Endothelial cell of umbilical vein (primary cell): ENCODE data around the gene TMEM18. TPM values are rescaled to one million over a fixed set of nuclear protein-coding genes. Genes with fewer than 3 reads are reported as not detected.

Experiments
- BruUV-seq: library from RNA; stranded (reverse); fragments of 400-500 nt; replicated peaks from 2 replicates; lab custom pipeline; 2021; lab: Mats Ljungman, UMichigan
- CTCF ChIA-PET: fragments of 300-600, 350-600 bp; sonication (Branson Sonifier 250); formaldehyde crosslinking; loops from one replicate; lab custom pipeline; 2021; ENCODE audit warnings: antibody characterized with exemption, inconsistent platforms; lab: Charles Lee
- POLR2A ChIA-PET: fragments of 300-600, 350-600 bp; sonication (Branson Sonifier 250); formaldehyde crosslinking; loops from one replicate; lab custom pipeline; 2021; ENCODE audit warnings: antibody characterized with exemption, inconsistent platforms; lab: Charles Lee
- DNase-seq: peaks from one replicate; pipeline ENCODE4 v3.0.0-alpha.2; 2011; ENCODE audit warnings: low read depth, low spot score
- FAIRE-seq: peaks from 2 replicates; lab custom pipeline; 2011; peaks lifted over from hg19 to GRCh38; lab: Jason Lieb, UNC
- H2AFZ ChIP-seq: 2 replicates; pipeline ENCODE4 v1.6.0; 2012; ENCODE audit warnings: low read depth, low read length, control low read depth, inconsistent platforms
- H3K27ac ChIP-seq: 2 replicates; pipeline ENCODE4 v1.5.1; 2011; ENCODE audit warnings: low read depth, mild to moderate bottlenecking, control low read depth, low read length, moderate library complexity; ENCODE audit not compliant: insufficient read depth
- H3K27me3 ChIP-seq, 2 experiments: 2 replicates each; pipeline versions ENCODE4 v1.6.0 to v1.6.1; 2011; ENCODE audit warnings: low read length in 2 of 2, mixed read lengths in 1 of 2; ENCODE audit not compliant: control insufficient read depth in 2 of 2, insufficient read depth in 2 of 2
- H3K36me3 ChIP-seq, 2 experiments: 2 replicates in 1 of 2; 3 replicates in 1 of 2; pipeline ENCODE4 v1.5.1; 2011; ENCODE audit warnings: low read length in 2 of 2, mild to moderate bottlenecking in 1 of 2, moderate library complexity in 1 of 2; ENCODE audit not compliant: control insufficient read depth in 2 of 2, insufficient read depth in 2 of 2; ENCODE audit errors: extremely low read depth in 1 of 2
- H3K4me1 ChIP-seq: 3 replicates; pipeline ENCODE4 v1.5.1; 2011; ENCODE audit warnings: mild to moderate bottlenecking, low read length; ENCODE audit not compliant: control insufficient read depth, insufficient read depth; ENCODE audit errors: extremely low read depth
- H3K4me2 ChIP-seq: 2 replicates; pipeline ENCODE4 v1.6.1; 2011; ENCODE audit warnings: low read length, control low read depth, mixed read lengths; ENCODE audit not compliant: insufficient read depth
- H3K4me3 ChIP-seq, 3 experiments: fragments of 200-600 bp in 1 of 3; sonication (generic), shearing (Covaris generic) in 1 of 3; replicated peaks in 1 of 3; 2 replicates each; pipeline ENCODE4 v1.5.1; 2011 to 2016; ENCODE audit warnings: control low read depth in 3 of 3, low read length in 3 of 3, mild to moderate bottlenecking in 2 of 3, inconsistent platforms in 1 of 3, low read depth in 1 of 3, moderate library complexity in 1 of 3; ENCODE audit not compliant: insufficient read depth in 1 of 3
- H3K79me2 ChIP-seq: 2 replicates; pipeline ENCODE4 v1.6.0; 2012; ENCODE audit warnings: low read length, inconsistent platforms; ENCODE audit not compliant: control insufficient read depth, insufficient read depth
- H3K9ac ChIP-seq: replicated peaks from 2 replicates; pipeline ENCODE3; 2011; ENCODE audit warnings: low read length, control low read depth; ENCODE audit not compliant: insufficient read depth; ENCODE audit errors: extremely low read depth
- H3K9me1 ChIP-seq: replicated peaks from 3 replicates; pipeline ENCODE4 v1.6.0; 2011; ENCODE audit warnings: mild to moderate bottlenecking, low read length; ENCODE audit not compliant: control insufficient read depth, insufficient read depth; ENCODE audit errors: extremely low read depth
- H3K9me3 ChIP-seq: replicated peaks from 2 replicates; pipeline ENCODE4 v1.5.1; 2012; ENCODE audit warnings: low read length, inconsistent platforms; ENCODE audit not compliant: control insufficient read depth, insufficient read depth
- H4K20me1 ChIP-seq: replicated peaks from 2 replicates; pipeline ENCODE3; 2011; ENCODE audit warnings: mild to moderate bottlenecking, low read length; ENCODE audit not compliant: control insufficient read depth, insufficient read depth; ENCODE audit errors: extremely low read depth
- CTCF ChIP-seq, 2 donors: IDR thresholded peaks; 1 replicate in 1 of 2; 2 replicates in 1 of 2; pipeline ENCODE4 v1.5.1; 2011; ENCODE audit warnings: low read length in 2 of 2, mild to moderate bottlenecking in 2 of 2, moderate library complexity in 2 of 2, control low read depth in 1 of 2, inconsistent platforms in 1 of 2, low read depth in 1 of 2; ENCODE audit not compliant: insufficient read depth in 1 of 2; ENCODE audit errors: extremely low read depth in 1 of 2
- EZH2 ChIP-seq: IDR thresholded peaks from 2 replicates; pipeline ENCODE4 v1.6.1; 2012; ENCODE audit warnings: borderline replicate concordance, low read depth, mild to moderate bottlenecking, moderate library complexity, low read length, inconsistent platforms; ENCODE audit not compliant: severe bottlenecking
- FOS ChIP-seq: IDR thresholded peaks from 2 replicates; pipeline ENCODE4 v1.6.1; 2011; ENCODE audit warnings: mild to moderate bottlenecking, low read length, moderate library complexity, borderline replicate concordance; ENCODE audit not compliant: insufficient read depth
- GATA2 ChIP-seq: IDR thresholded peaks from 2 replicates; pipeline ENCODE4 v1.7.0; 2011; ENCODE audit warnings: low read depth, mild to moderate bottlenecking, moderate library complexity, mixed read lengths, low read length; ENCODE audit not compliant: insufficient read length, insufficient read depth
- JUN ChIP-seq: IDR thresholded peaks from 2 replicates; pipeline ENCODE4 v1.6.1; 2011; ENCODE audit warnings: borderline replicate concordance, low read depth; ENCODE audit not compliant: insufficient read length, insufficient read depth
- MAX ChIP-seq: IDR thresholded peaks from 2 replicates; pipeline ENCODE4 v1.6.1; 2011; ENCODE audit not compliant: insufficient read depth, insufficient read length
- MYC ChIP-seq: IDR thresholded peaks from one replicate; pipeline ENCODE4 v1.6.1; 2011; ENCODE audit warnings: mild to moderate bottlenecking, low read depth, low read length
- POLR2A ChIP-seq: IDR thresholded peaks from 2 replicates; pipeline ENCODE4 v1.6.1; 2012; ENCODE audit warnings: low read depth, mild to moderate bottlenecking, control low read depth, low read length
- POLR2AphosphoS5 ChIP-seq: IDR thresholded peaks from 2 replicates; pipeline ENCODE4 v1.6.1; 2012; ENCODE audit warnings: low read depth, mild to moderate bottlenecking, control low read depth, low read length, moderate library complexity; ENCODE audit not compliant: insufficient read depth
- dilution Hi-C: fragments of 300-500 bp; cut with MboI; formaldehyde crosslinking; loops from one replicate; pipeline ENCODE4 v1.15.0; 2019; ENCODE audit warnings: low sequenced_read_pairs; ENCODE audit not compliant: extremely low pct_ligation_motif_present
- intact Hi-C: fragments of 100-400 bp; cut with micrococcal nuclease; formaldehyde crosslinking; loops from one replicate; pipeline ENCODE4 v1.10.0; 2022
- polyA plus RNA-seq, 4 experiments: library from polyadenylated mRNA; depleted of rRNA in 3 of 4; stranded (reverse) in 3 of 4; unstranded in 1 of 4; fragments of >200 nt; gene quantifications; 2 replicates each; pipeline versions ENCODE4 v1.2.1 to v1.2.3, GENCODE V29; 2011 to 2012; ENCODE audit warnings: missing spikeins in 1 of 4
- total RNA-seq: library from RNA; stranded (reverse); gene quantifications from 2 replicates; pipeline ENCODE4 v1.2.3, GENCODE V29; 2021

The TMEM18 gene
- total and polyA plus RNA-seq, 2 donors (not counting 3 experiments of a cell fraction or from before 2014, with no cell fraction given), result 19.1 to 23.1 TPM

- FAIRE-seq (no peak), DNase-seq (no peak)
- no peak overlapping the region for H3K27ac ChIP-seq
- no peak overlapping the region for H3K9ac ChIP-seq
- H4K20me1 ChIP-seq, result no peaks in the 10 kb centered on the region
- no peak overlapping the region for H3K4me2 ChIP-seq
- no TSS peak for BruUV-seq
- no peaks in the 10 kb centered on the region for H3K4me1 ChIP-seq
- no peak overlapping the region for H3K4me3 ChIP-seq
- intact Hi-C loops (no loop called here), dilution Hi-C loops (no loop called here)
- H3K36me3 ChIP-seq, result no peaks in the 10 kb centered on the region
- H3K27me3 ChIP-seq, result no peaks in the 10 kb centered on the region
- ChIA-PET POLR2A (no interaction called here), CTCF (no interaction called here)
- H3K9me3 ChIP-seq, result no peaks in the 10 kb centered on the region
- TF ChIP-seq FOS (no peak), EZH2 (no peak), POLR2A (no peak), MAX (no peak), GATA2 (no peak), JUN (no peak), CTCF (IDR thresholded peaks at IDR 0.05; ENCODE audit: extremely low read depth in 1 of 2, insufficient read depth in 1 of 2, low read depth in 1 of 2, low read length in 2 of 2) (no peak), MYC (no peak), POLR2AphosphoS5 (no peak)
- H3K79me2 ChIP-seq, result no peaks in the 10 kb centered on the region
- H3K9me1 ChIP-seq, result no peaks in the 10 kb centered on the region
- no peak overlapping the region for H2AFZ ChIP-seq
These were observed 28.5 kb downstream of the TMEM18 start for GRCh38 chr2:648476-649424.
